Body of pancreas (tissue), 2 donors: Measurements from ENCODE around the gene POLR2J3. TPM values are rescaled to one million over a fixed set of nuclear protein-coding genes. Genes with fewer than 3 reads are reported as not detected.

Source experiments
- total RNA-seq, 2 donors: library from RNA; depleted of rRNA; stranded (reverse); fragments of >200 nt; gene quantifications; one replicate each; pipeline ENCODE4 v1.1.0, GENCODE V29; 2016

The POLR2J3 gene
- total RNA-seq, 2 donors from 2014 or later = 25.1 to 26.7 TPM

Other genes starting within 250 kb of the POLR2J3 start
- gene SPDYE6, start 216.1 kb downstream of the POLR2J3 start, total RNA-seq = not detected
- gene PRKRIP1, start 176.2 kb downstream of the POLR2J3 start, total RNA-seq = 10 to 100 TPM; 25.2 to 40.2 TPM
- 10 to 100 TPM; 11.7 to 20.8 TPM for gene ORAI2, start 139.0 kb downstream of the POLR2J3 start, total RNA-seq
- gene ALKBH4, start 107.7 kb downstream of the POLR2J3 start, total RNA-seq = 10 to 100 TPM; 15.6 to 60.3 TPM
- 10 to 100 TPM; 13.7 to 27.4 TPM for gene LRWD1, start 107.6 kb downstream of the POLR2J3 start, total RNA-seq
- gene POLR2J, start 93.7 kb downstream of the POLR2J3 start, total RNA-seq = 10 to 100 TPM in 1 of 2 donors, 1 to 10 TPM in 1; 6.6 to 12.5 TPM
- 10 to 100 TPM in 1 of 2 donors, 1 to 10 TPM in 1; 5.3 to 12.5 TPM for gene RASA4B, start 54.8 kb downstream of the POLR2J3 start, total RNA-seq
- 10 to 100 TPM in 1 of 2 donors, 1 to 10 TPM in 1; 7.5 to 20.4 TPM for gene UPK3BL2, start 28.9 kb downstream of the POLR2J3 start, total RNA-seq
- gene SPDYE2, start 21.4 kb downstream of the POLR2J3 start, total RNA-seq = not detected
- 10 to 100 TPM; 16.8 to 34.2 TPM for gene RASA4, start 44.2 kb upstream of the POLR2J3 start, total RNA-seq
- gene UPK3BL1, start 70.2 kb upstream of the POLR2J3 start, total RNA-seq = 10 to 100 TPM; 11.7 to 36.6 TPM
- gene SPDYE2B, start 77.7 kb upstream of the POLR2J3 start, total RNA-seq = not detected
- 10 to 100 TPM in 1 of 2 donors, 1 to 10 TPM in 1; 4.2 to 12.5 TPM for gene POLR2J2, start 99.1 kb upstream of the POLR2J3 start, total RNA-seq
- 10 to 100 TPM; 19.7 to 21.4 TPM for gene FAM185A, start 176.4 kb upstream of the POLR2J3 start, total RNA-seq